ENCODE results near the gene SORCS2. TPM values are rescaled to one million over a fixed set of nuclear protein-coding genes. Genes with fewer than 3 reads are reported as not detected.

Gene SORCS2
- total RNA-seq, 1 donor from 2014 or later, result 5.2 TPM

DNA sequence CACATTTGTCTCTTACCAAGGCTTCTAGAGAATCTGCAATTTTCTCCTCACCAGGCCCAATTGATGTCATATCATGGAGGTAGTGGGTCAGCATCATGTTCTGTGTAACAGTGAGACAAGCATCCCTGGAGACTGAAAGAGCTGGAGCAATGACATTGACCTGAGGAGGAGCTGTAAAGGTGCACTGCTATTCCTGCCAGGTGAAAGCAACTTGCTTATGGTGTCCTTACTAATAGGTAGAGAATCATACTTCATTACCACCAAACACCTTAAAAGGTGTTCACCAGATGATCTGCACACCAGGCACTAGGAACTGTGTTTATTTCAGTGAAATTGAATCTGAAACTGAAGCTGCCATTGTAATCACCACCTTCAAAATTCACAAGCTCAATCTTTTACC, 558.6 kb downstream of the SORCS2 start:
- Histone ChIP-seq H3K4me1 (no peaks in the 10 kb centered on the region), H3K27me3 (no peaks in the 10 kb centered on the region), H2AFZ (replicated peaks) (no peak overlapping the region), H3K27ac (no peak overlapping the region), H3K36me3 (no peaks in the 10 kb centered on the region), H3F3A (ENCODE audit: low read depth) (no peaks in the 10 kb centered on the region), H3K4me2 (no peak overlapping the region), H4K20me1 (ENCODE audit: low read depth) (no peaks in the 10 kb centered on the region), H3K9me3 (ENCODE audit: low read depth) (no peaks in the 10 kb centered on the region), H3K4me3 (no peak overlapping the region), H3K79me2 (ENCODE audit: low read depth) (no peaks in the 10 kb centered on the region), H3K9ac (no peak overlapping the region)
- no peaks in the 10 kb centered on the region for H3K9me3 Mint-ChIP-seq
- peaks cover 19% of the 10 kb centered on the region for H3K27me3 Mint-ChIP-seq (ENCODE audit: insufficient read depth, low read depth)
- no peak overlapping the region for H3K4me3 Mint-ChIP-seq
- TF ChIP-seq EZH2 (IDR thresholded peaks at IDR 0.05) (no peak), EZH2phosphoT487 (IDR thresholded peaks at IDR 0.05) (no peak), CTCF (IDR thresholded peaks at IDR 0.05) (no peak)
- DNase-seq (ENCODE audit: low spot score), result no peak
- H3K4me1 Mint-ChIP-seq, result peaks cover 2% of the 10 kb centered on the region
- no peak overlapping the region for H3K27ac Mint-ChIP-seq
- no peaks in the 10 kb centered on the region for H3K36me3 Mint-ChIP-seq

- H3K27me3 Mint-ChIP-seq (ENCODE audit: insufficient read depth, low read depth), result peaks cover 18% of the 10 kb centered on the region
- H3K36me3 ChIP-seq, result no peaks in the 10 kb centered on the region
- no peak overlapping the region for H3K4me2 ChIP-seq
- no peaks in the 10 kb centered on the region for H3K36me3 Mint-ChIP-seq
- TF ChIP-seq EZH2 (IDR thresholded peaks at IDR 0.05), result no peak
- no peak overlapping the region for H2AFZ ChIP-seq (replicated peaks)
- peaks cover 14% of the 10 kb centered on the region for H3K4me1 Mint-ChIP-seq
- no peak overlapping the region for H3K9ac ChIP-seq
- peaks cover 2% of the 10 kb centered on the region for H3F3A ChIP-seq (ENCODE audit: low read depth)
- H3K79me2 ChIP-seq (ENCODE audit: low read depth), result no peaks in the 10 kb centered on the region
- no peak for DNase-seq (ENCODE audit: low spot score)
- H3K4me3 ChIP-seq, result no peak overlapping the region
- H3K9me3 ChIP-seq (ENCODE audit: low read depth), result no peaks in the 10 kb centered on the region
- no peaks in the 10 kb centered on the region for H3K9me3 Mint-ChIP-seq
- no peak overlapping the region for H3K27ac Mint-ChIP-seq
- peaks cover 4% of the 10 kb centered on the region for H3K4me1 ChIP-seq
- H3K4me3 Mint-ChIP-seq, result no peak overlapping the region
- no peak overlapping the region for H3K27ac ChIP-seq
- no peaks in the 10 kb centered on the region for H3K27me3 ChIP-seq
- H4K20me1 ChIP-seq (ENCODE audit: low read depth), result peaks cover 5% of the 10 kb centered on the region
These were observed 560.3 kb downstream of the SORCS2 start for GRCh38 chr4:7752649-7753048.

- Mint-ChIP-seq H3K4me3 (no peak overlapping the region), H3K27ac (no peak overlapping the region), H3K4me1 (peaks cover 20% of the 10 kb centered on the region), H3K27me3 (ENCODE audit: insufficient read depth, low read depth) (peaks cover 18% of the 10 kb centered on the region), H3K36me3 (no peaks in the 10 kb centered on the region), H3K9me3 (peaks cover 1% of the 10 kb centered on the region)
- H3K4me3 ChIP-seq, result no peak overlapping the region
- no peaks in the 10 kb centered on the region for H3K79me2 ChIP-seq (ENCODE audit: low read depth)
- H3K9ac ChIP-seq, result no peak overlapping the region
- no peaks in the 10 kb centered on the region for H3K36me3 ChIP-seq
- H3F3A ChIP-seq (ENCODE audit: low read depth), result peaks cover 8% of the 10 kb centered on the region
- no peak overlapping the region for H3K27ac ChIP-seq
- H4K20me1 ChIP-seq (ENCODE audit: low read depth), result peaks cover 11% of the 10 kb centered on the region
- H3K27me3 ChIP-seq, result no peaks in the 10 kb centered on the region
- no peak overlapping the region for H2AFZ ChIP-seq (replicated peaks)
- peaks cover 10% of the 10 kb centered on the region for H3K4me1 ChIP-seq
- no peaks in the 10 kb centered on the region for H3K9me3 ChIP-seq (ENCODE audit: low read depth)
- no peak overlapping the region for H3K4me2 ChIP-seq
- TF ChIP-seq CTCF (IDR thresholded peaks at IDR 0.05) (no peak), EZH2 (IDR thresholded peaks at IDR 0.05) (no peak)
- no peak for DNase-seq (ENCODE audit: low spot score)
These were observed 560.9 kb downstream of the SORCS2 start for GRCh38 chr4:7753271-7753670.

DNA sequence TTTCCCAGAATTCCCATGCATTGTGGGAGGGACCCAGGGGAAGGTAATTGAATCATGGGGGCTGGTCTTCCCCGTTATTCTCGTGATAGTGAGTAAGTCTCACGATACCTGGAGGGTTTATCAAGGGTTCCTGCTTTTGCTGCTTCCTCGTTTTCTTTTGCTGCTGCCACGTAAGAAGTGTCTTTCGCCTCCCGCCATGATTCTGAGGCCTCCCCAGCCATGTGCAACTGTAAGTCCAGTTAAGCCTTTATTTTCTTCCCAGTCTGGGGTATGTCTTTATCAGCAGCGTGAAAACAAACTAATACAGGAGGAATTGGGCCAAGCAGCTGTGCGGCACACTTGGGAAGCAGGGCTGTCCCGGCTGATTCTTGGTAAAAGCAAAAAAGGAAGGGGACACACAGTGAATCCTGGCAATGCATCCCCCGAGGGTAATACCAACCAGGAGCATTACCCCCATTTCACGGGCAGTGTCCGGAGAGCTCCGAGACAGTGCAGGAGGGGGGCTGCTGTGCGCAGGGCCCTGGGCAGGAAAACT, 561.7 kb downstream of the SORCS2 start:
- Histone ChIP-seq H3K4me2 (no peak overlapping the region), H3K4me1 (peaks cover 16% of the 10 kb centered on the region), H3K27ac (no peak overlapping the region), H2AFZ (replicated peaks) (no peak overlapping the region), H3K27me3 (no peaks in the 10 kb centered on the region), H4K20me1 (ENCODE audit: low read depth) (peaks cover 16% of the 10 kb centered on the region), H3K9ac (no peak overlapping the region), H3K36me3 (no peaks in the 10 kb centered on the region), H3F3A (ENCODE audit: low read depth) (peaks cover 12% of the 10 kb centered on the region), H3K9me3 (ENCODE audit: low read depth) (no peaks in the 10 kb centered on the region), H3K4me3 (no peak overlapping the region), H3K79me2 (ENCODE audit: low read depth) (no peaks in the 10 kb centered on the region)
- H3K4me3 Mint-ChIP-seq, result no peak overlapping the region
- no peak for TF ChIP-seq EZH2 (IDR thresholded peaks at IDR 0.05)
- no peak for TF ChIP-seq EZH2phosphoT487 (IDR thresholded peaks at IDR 0.05)
- no peak for TF ChIP-seq CTCF (IDR thresholded peaks at IDR 0.05)
- no peak for DNase-seq (ENCODE audit: low spot score)
- no peak overlapping the region for H3K27ac Mint-ChIP-seq
- H3K9me3 Mint-ChIP-seq, result peaks cover 4% of the 10 kb centered on the region
- H3K4me1 Mint-ChIP-seq, result peaks cover 26% of the 10 kb centered on the region
- peaks cover 21% of the 10 kb centered on the region for H3K27me3 Mint-ChIP-seq (ENCODE audit: insufficient read depth, low read depth)
- no peaks in the 10 kb centered on the region for H3K36me3 Mint-ChIP-seq

Measured in neural progenitor cell (in vitro differentiated cells).